Measurements from ENCODE around the gene CFAP46. TPM values are rescaled to one million over a fixed set of nuclear protein-coding genes. Genes with fewer than 3 reads are reported as not detected.

The CFAP46 gene
- total RNA-seq, result 1.3 and 1.5 TPM in 2 replicates

DNA sequence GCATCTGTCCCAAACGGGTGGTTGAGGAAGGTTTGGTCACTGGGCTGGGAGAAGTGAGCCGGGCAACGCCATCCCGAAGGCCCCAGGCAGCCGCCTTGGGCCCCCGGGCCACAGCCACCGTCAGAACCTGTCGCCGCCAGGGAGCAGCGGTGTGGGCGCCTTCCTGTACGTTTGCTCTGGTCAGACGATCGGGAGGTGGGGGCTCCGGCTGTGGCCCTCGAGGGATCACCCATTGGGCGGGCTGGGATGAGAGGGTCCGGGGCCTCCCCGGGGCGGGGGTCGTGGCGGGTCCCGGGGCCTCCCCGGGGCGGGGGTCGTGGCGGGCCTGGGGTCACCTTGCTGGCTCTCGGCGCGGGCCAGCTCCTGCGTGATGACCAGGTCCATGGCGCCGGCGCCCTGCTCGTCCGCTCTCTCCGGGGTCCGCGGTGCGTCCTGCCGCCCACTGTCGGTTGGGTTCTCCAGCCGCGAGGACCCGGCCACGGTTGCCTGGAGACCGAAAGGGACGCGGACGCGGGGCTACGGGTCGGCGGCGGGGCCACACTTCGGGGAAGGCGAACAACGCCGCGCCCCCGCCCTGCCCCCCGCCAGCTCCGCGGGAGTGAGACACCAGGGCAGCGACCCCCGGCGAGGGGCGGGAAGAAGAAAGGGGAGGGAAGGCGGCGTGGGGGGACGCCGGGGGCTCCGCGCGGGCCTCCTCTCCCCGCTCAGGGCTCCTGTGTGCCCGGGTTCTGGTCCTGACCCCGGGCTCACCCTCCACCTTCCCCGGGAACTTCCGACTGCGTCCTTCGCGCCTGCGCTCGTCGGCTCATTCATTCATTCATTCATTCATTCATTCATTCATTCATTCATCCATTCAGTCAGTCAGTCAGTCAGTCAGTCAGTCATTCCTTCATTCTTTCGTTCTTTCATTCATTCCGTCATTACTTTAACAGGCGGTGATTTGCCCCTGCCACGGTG, at the start of gene CFAP46:
CFAP46 (minus strand) TSS at position 470 of the 957 bp plus-strand sequence; CDS start at position 384, 86 bp downstream.

GRCh38 chr10:132785723-132786475, 156.5 kb downstream of the CFAP46 start, which contains the start of gene NKX6-2:
TSS of gene NKX6-2 (minus strand) at chr10:132786147. CDS start at chr10:132785948, 199 bp downstream.

Other genes with a start within 250 kb of the CFAP46 start
- not detected in 2 replicates for gene NKX6-2, start 156.4 kb downstream of the CFAP46 start, total RNA-seq
- not detected in 2 replicates for gene ADGRA1, start 145.4 kb upstream of the CFAP46 start, total RNA-seq
- gene KNDC1, start 217.6 kb upstream of the CFAP46 start, total RNA-seq, result under 0.01 and 0.15 TPM in 2 replicates